Liver (tissue), 3 donors: ENCODE results near the gene MRPL52.

Experiments
- CTCF ChIP-seq: fragments of 150-350 bp; IDR thresholded peaks from 2 replicates; pipeline ENCODE4 v1.5.1; 2017; ENCODE audit warnings: improper control_type of control experiment, low read depth, low read length; ENCODE audit not compliant: missing input control
- EGR1 ChIP-seq, 2 donors: IDR thresholded peaks; 2 replicates each; pipeline ENCODE4 v1.6.1; 2016 to 2018; ENCODE audit warnings: antibody characterized with exemption in 2 of 2, low read depth in 2 of 2
- GABPA ChIP-seq, 2 donors: IDR thresholded peaks in 1 of 2; conservative IDR thresholded peaks in 1 of 2; 2 replicates each; pipeline ENCODE4 v1.6.1; 2016; ENCODE audit warnings: antibody characterized with exemption in 2 of 2, mild to moderate bottlenecking in 1 of 2, moderate library complexity in 1 of 2
- JUND ChIP-seq, 2 donors: IDR thresholded peaks; 2 replicates each; pipeline ENCODE4 v1.6.1; 2016; ENCODE audit warnings: antibody characterized with exemption in 2 of 2
- MAX ChIP-seq: IDR thresholded peaks from 2 replicates; pipeline ENCODE4 v1.6.1; 2016; ENCODE audit warnings: antibody characterized with exemption
- RAD21 ChIP-seq, 2 donors: IDR thresholded peaks; 2 replicates each; pipeline ENCODE4 v1.6.1; 2016; ENCODE audit warnings: antibody characterized with exemption in 2 of 2, mild to moderate bottlenecking in 2 of 2
- REST ChIP-seq: IDR thresholded peaks from 2 replicates; pipeline ENCODE4 v1.6.1; 2016; ENCODE audit warnings: antibody characterized with exemption, mild to moderate bottlenecking
- RXRA ChIP-seq, 2 donors: IDR thresholded peaks; 2 replicates each; pipeline ENCODE4 v1.6.1; 2017 to 2018; ENCODE audit warnings: antibody characterized with exemption in 2 of 2, mild to moderate bottlenecking in 1 of 2
- SP1 ChIP-seq: IDR thresholded peaks from 2 replicates; pipeline ENCODE4 v1.6.1; 2018; ENCODE audit warnings: antibody characterized with exemption, mild to moderate bottlenecking
- YY1 ChIP-seq: IDR thresholded peaks from 2 replicates; pipeline ENCODE4 v1.6.1; 2016; ENCODE audit warnings: antibody characterized with exemption, mild to moderate bottlenecking
- donor health status: healthy.
- donor health status: healthy.

GRCh38 chr14:22820731-22821130, 9.0 kb upstream of the MRPL52 start:
- TF ChIP-seq MAX, result no peak
- no peak for TF ChIP-seq CTCF
- TF ChIP-seq RAD21 (IDR thresholded peaks at IDR 0.05), result no peak
- no peak for TF ChIP-seq SP1
- TF ChIP-seq REST, result no peak
- no peak for TF ChIP-seq EGR1 (IDR thresholded peaks at IDR 0.05; ENCODE audit: low read depth in 2 of 2)
- TF ChIP-seq GABPA (IDR thresholded peaks at IDR 0.05 in 1 of 2, conservative IDR thresholded peaks at IDR 0.05 in 1 of 2), result no peak
- TF ChIP-seq RXRA (IDR thresholded peaks at IDR 0.05), result no peak
- TF ChIP-seq YY1, result no peak
- TF ChIP-seq JUND (IDR thresholded peaks at IDR 0.05), result no peak
